Caco-2 (cell line): ENCODE results near the gene PRRX2. TPM values are rescaled to one million over a fixed set of nuclear protein-coding genes. Genes with fewer than 3 reads are reported as not detected.

ENCODE experiments used
- BruUV-seq: library from RNA; stranded (reverse); fragments of 400-500 nt; replicated peaks from 2 replicates; lab custom pipeline; 2021; lab: Mats Ljungman, UMichigan
- CTCF ChIA-PET: fragments of 300-600 bp; sonication (Branson Sonifier 250); formaldehyde crosslinking; loops from one replicate; lab custom pipeline; 2022; ENCODE audit warnings: antibody characterized with exemption; lab: Charles Lee
- POLR2A ChIA-PET: fragments of 300-600 bp; sonication (Branson Sonifier 250); formaldehyde crosslinking; loops from one replicate; lab custom pipeline; 2022; ENCODE audit warnings: antibody characterized with exemption; lab: Charles Lee
- DNase-seq, 2 experiments: peaks; one replicate each; pipeline versions ENCODE4 v3.0.0 to v3.0.0-alpha.2; 2020 to 2022
- H3K27me3 ChIP-seq: replicated peaks from 2 replicates; pipeline ENCODE4 v1.6.0; 2011; ENCODE audit warnings: low read length; ENCODE audit not compliant: control insufficient read depth, insufficient read depth
- H3K36me3 ChIP-seq: 2 replicates; pipeline ENCODE4 v1.5.1; 2011; ENCODE audit warnings: low read length; ENCODE audit not compliant: control insufficient read depth, insufficient read depth
- H3K4me1 ChIP-seq: fragments of 250-450 bp; sonication (Bioruptor Pico); 2 replicates; pipeline ENCODE4 v1.5.1; 2020; ENCODE audit warnings: mild to moderate bottlenecking
- H3K4me3 ChIP-seq: 2 replicates; pipeline ENCODE4 v1.5.1; 2011; ENCODE audit warnings: low read depth, mild to moderate bottlenecking, control low read depth, low read length
- H3K9me3 ChIP-seq: fragments of 250-450 bp; sonication (Bioruptor Pico); 2 replicates; pipeline ENCODE4 v1.5.1; 2020; ENCODE audit warnings: mild to moderate bottlenecking, moderate library complexity
- H3K27ac Mint-ChIP-seq: one replicate; pipeline ENCODE4 v1.8.0; 2022; ENCODE audit warnings: mixed read lengths; ENCODE audit not compliant: unreplicated experiment
- H3K27me3 Mint-ChIP-seq: one replicate; pipeline ENCODE4 v1.8.0; 2022; ENCODE audit warnings: mixed read lengths; ENCODE audit not compliant: insufficient read depth, unreplicated experiment
- H3K36me3 Mint-ChIP-seq: one replicate; pipeline ENCODE4 v1.8.0; 2022; ENCODE audit warnings: mild to moderate bottlenecking, mixed read lengths; ENCODE audit not compliant: insufficient read depth, unreplicated experiment
- H3K4me1 Mint-ChIP-seq: one replicate; pipeline ENCODE4 v1.8.0; 2022; ENCODE audit warnings: low read depth, mixed read lengths; ENCODE audit not compliant: unreplicated experiment
- H3K4me3 Mint-ChIP-seq: one replicate; pipeline ENCODE4 v1.8.0; 2022; ENCODE audit warnings: mild to moderate bottlenecking, moderate library complexity, mixed read lengths; ENCODE audit not compliant: unreplicated experiment
- H3K9me3 Mint-ChIP-seq: one replicate; pipeline ENCODE4 v1.8.0; 2022; ENCODE audit warnings: mixed read lengths; ENCODE audit not compliant: unreplicated experiment
- CTCF ChIP-seq, 2 experiments: fragments of 200-600 bp in 1 of 2; IDR thresholded peaks; 1 replicate in 1 of 2; 2 replicates in 1 of 2; pipeline versions ENCODE4 v1.5.1 to v1.8.0; 2011 to 2022; ENCODE audit warnings: antibody characterized with exemption in 1 of 2, control low read depth in 1 of 2, inconsistent platforms in 1 of 2, low read depth in 1 of 2, low read length in 1 of 2, mild to moderate bottlenecking in 1 of 2, moderate library complexity in 1 of 2; ENCODE audit not compliant: insufficient read depth in 1 of 2, severe bottlenecking in 1 of 2, unreplicated experiment in 1 of 2
- intact Hi-C: fragments of 100-400 bp; cut with micrococcal nuclease; formaldehyde crosslinking; loops from one replicate; pipeline ENCODE4 v1.10.0; 2022; ENCODE audit not compliant: unreplicated experiment
- total RNA-seq: library from RNA; stranded (reverse); gene quantifications from 2 replicates; pipeline ENCODE4 v1.2.3, GENCODE V29; 2022

The PRRX2 gene
- total RNA-seq, 1 experiment from 2014 or later = not detected

- ChIA-PET CTCF (no interaction called here), POLR2A (no interaction called here)
- TF ChIP-seq CTCF (IDR thresholded peaks at IDR 0.05; ENCODE audit: insufficient read depth in 1 of 2, low read depth in 1 of 2, low read length in 1 of 2, severe bottlenecking in 1 of 2, unreplicated experiment in 1 of 2) = no peak
- intact Hi-C loops = no loop called here
- Mint-ChIP-seq H3K27ac (no peak overlapping the region), H3K36me3 (no peaks in the 10 kb centered on the region), H3K4me1 (no peaks in the 10 kb centered on the region), H3K4me3 (no peak overlapping the region), H3K27me3 (peaks cover 3% of the 10 kb centered on the region), H3K9me3 (no peaks in the 10 kb centered on the region)
- Histone ChIP-seq H3K9me3 (no peaks in the 10 kb centered on the region), H3K27me3 (no peaks in the 10 kb centered on the region), H3K4me3 (no peak overlapping the region), H3K36me3 (no peaks in the 10 kb centered on the region), H3K4me1 (no peaks in the 10 kb centered on the region)
- no TSS peak for BruUV-seq
- no peak for DNase-seq
Observed at GRCh38 chr9:129718647-129719046, 53.2 kb downstream of the PRRX2 start.

GRCh38 chr9:129719135-129719534 lies 53.7 kb downstream of the PRRX2 start:
- ChIA-PET CTCF (no interaction called here), POLR2A (no interaction called here)
- Histone ChIP-seq H3K36me3 (no peaks in the 10 kb centered on the region), H3K4me3 (no peak overlapping the region), H3K4me1 (no peaks in the 10 kb centered on the region), H3K9me3 (no peaks in the 10 kb centered on the region), H3K27me3 (no peaks in the 10 kb centered on the region)
- no peak for DNase-seq
- Mint-ChIP-seq H3K4me3 (no peak overlapping the region), H3K27me3 (peaks cover 3% of the 10 kb centered on the region), H3K27ac (no peak overlapping the region), H3K9me3 (no peaks in the 10 kb centered on the region), H3K4me1 (no peaks in the 10 kb centered on the region), H3K36me3 (no peaks in the 10 kb centered on the region)
- intact Hi-C loops = no loop called here
- no TSS peak for BruUV-seq
- no peak for TF ChIP-seq CTCF (IDR thresholded peaks at IDR 0.05; ENCODE audit: insufficient read depth in 1 of 2, low read depth in 1 of 2, low read length in 1 of 2, severe bottlenecking in 1 of 2, unreplicated experiment in 1 of 2)

- Histone ChIP-seq H3K9me3 (no peaks in the 10 kb centered on the region), H3K27me3 (no peaks in the 10 kb centered on the region), H3K4me1 (no peaks in the 10 kb centered on the region), H3K36me3 (no peaks in the 10 kb centered on the region), H3K4me3 (no peak overlapping the region)
- Mint-ChIP-seq H3K4me1 (no peaks in the 10 kb centered on the region), H3K36me3 (no peaks in the 10 kb centered on the region), H3K27me3 (peaks cover 3% of the 10 kb centered on the region), H3K9me3 (no peaks in the 10 kb centered on the region), H3K27ac (no peak overlapping the region), H3K4me3 (no peak overlapping the region)
- intact Hi-C loops = no loop called here
- ChIA-PET CTCF (interaction anchor here (0.6 kb wide), 1 partner anchor 20 kb away, joined by 3 read pairs; no protein-coding TSS in a partner anchor), POLR2A (no interaction called here)
- DNase-seq = peak in 1 of 2 experiments; percentile 50
- peak; percentile 36 to 47 for TF ChIP-seq CTCF (IDR thresholded peaks at IDR 0.05; ENCODE audit: insufficient read depth in 1 of 2, low read depth in 1 of 2, low read length in 1 of 2, severe bottlenecking in 1 of 2, unreplicated experiment in 1 of 2)
- no TSS peak for BruUV-seq
Observed at GRCh38 chr9:129720181-129720864, 54.9 kb downstream of the PRRX2 start.
